HG03060 (cell line): Measurements from ENCODE around the gene EPOP.

Experiments
- ATAC-seq: cut with Tn5 transposase; IDR thresholded peaks from one replicate; pipeline ENCODE4 v1.9.1; 2021; ENCODE audit warnings: low read depth, moderate number of reproducible peaks; ENCODE audit not compliant: unreplicated experiment

The EPOP gene

GRCh38 chr17:38706505-38707216 is 31.9 kb upstream of the EPOP start:
- no peak for ATAC-seq

- no peak for ATAC-seq
Observed at GRCh38 chr17:38705803-38706504, 31.2 kb upstream of the EPOP start.

- no peak for ATAC-seq
Observed at GRCh38 chr17:38705523-38705802, 30.7 kb upstream of the EPOP start.

GRCh38 chr17:38704606-38705522 is 30.1 kb upstream of the EPOP start, which contains the start of gene MLLT6:
TSS of gene MLLT6 (plus strand) at chr17:38705273. CDS start at chr17:38705633, 360 bp downstream.
- no peak for ATAC-seq

- no peak for ATAC-seq
Observed at GRCh38 chr17:38703742-38704605, 29.2 kb upstream of the EPOP start.

- ATAC-seq: no peak
Observed at GRCh38 chr17:38702916-38703741, 28.4 kb upstream of the EPOP start.

GRCh38 chr17:38702166-38702915 is 27.6 kb upstream of the EPOP start:
- no peak for ATAC-seq

GRCh38 chr17:38701504-38702165 is 26.9 kb upstream of the EPOP start:
- no peak for ATAC-seq

GRCh38 chr17:38698760-38699159 is 24.0 kb upstream of the EPOP start:
- no peak for ATAC-seq

- no peak for ATAC-seq
Observed at GRCh38 chr17:38697061-38697820, 22.5 kb upstream of the EPOP start.

GRCh38 chr17:38693700-38694329 is 19.1 kb upstream of the EPOP start:
- no peak for ATAC-seq

GRCh38 chr17:38691154-38691553 is 16.4 kb upstream of the EPOP start:
- no peak for ATAC-seq

- ATAC-seq: no peak
Observed at GRCh38 chr17:38690386-38690785, 15.6 kb upstream of the EPOP start.

GRCh38 chr17:38687286-38687685 is 12.5 kb upstream of the EPOP start:
- ATAC-seq: no peak

GRCh38 chr17:38685491-38685890 is 10.7 kb upstream of the EPOP start:
- no peak for ATAC-seq

- ATAC-seq: no peak
Observed at GRCh38 chr17:38681096-38681495, 6.3 kb upstream of the EPOP start.

GRCh38 chr17:38677819-38678218 is 3.1 kb upstream of the EPOP start:
- no peak for ATAC-seq
